Activated CD4-positive, CD25-positive, alpha-beta regulatory T cell treated with anti-CD3 and anti-CD28 coated beads, Interleukin-2, amount 50 U/mL, for 72 hours (primary cell): ENCODE measurements around the gene RGS8.

Experiments
- DNase-seq: peaks from one replicate; pipeline ENCODE4 v3.0.0; 2021

RGS8 gene, protein sequence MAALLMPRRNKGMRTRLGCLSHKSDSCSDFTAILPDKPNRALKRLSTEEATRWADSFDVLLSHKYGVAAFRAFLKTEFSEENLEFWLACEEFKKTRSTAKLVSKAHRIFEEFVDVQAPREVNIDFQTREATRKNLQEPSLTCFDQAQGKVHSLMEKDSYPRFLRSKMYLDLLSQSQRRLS

DNA sequence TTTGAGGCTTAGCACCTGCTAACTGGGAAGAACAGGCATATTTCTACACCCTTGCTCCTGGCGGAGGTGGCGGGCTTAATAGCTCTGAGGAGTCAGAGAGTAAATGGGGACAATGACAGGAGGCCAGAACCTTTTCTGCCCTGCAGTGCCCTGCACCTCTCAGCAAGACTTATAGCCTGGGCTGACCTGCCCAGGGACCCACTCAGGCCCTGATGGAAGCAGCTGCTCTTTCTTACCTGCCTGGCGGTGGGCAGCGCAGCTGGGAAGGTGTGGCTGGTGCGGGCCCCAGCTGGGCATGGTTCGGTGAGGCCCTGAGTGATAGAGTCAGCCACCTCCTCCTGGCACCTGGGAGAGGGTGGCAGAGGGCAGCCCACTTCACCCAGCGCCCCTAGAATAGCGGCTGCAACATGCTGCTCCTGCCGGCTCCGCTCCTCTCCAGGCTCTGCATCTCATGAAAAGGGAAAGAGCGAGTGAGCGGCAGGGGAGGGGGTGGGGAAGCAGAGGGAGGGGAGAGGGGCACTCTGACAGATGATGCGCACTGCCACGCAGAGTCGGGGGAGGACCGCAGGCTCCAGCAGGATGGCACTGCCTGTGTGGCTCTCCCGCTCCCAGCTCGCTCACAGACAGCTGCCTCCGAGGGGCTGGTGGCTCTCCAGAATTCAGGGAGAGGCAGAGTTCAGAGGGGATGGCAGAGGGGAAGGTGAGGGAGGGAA is at the start of gene RGS8:
Gene RGS8, minus strand, starts transcription at position 472 of the 713 bp plus-strand sequence. CDS start 14,938 bp downstream, outside the sequence.
- no peak for DNase-seq

DNA sequence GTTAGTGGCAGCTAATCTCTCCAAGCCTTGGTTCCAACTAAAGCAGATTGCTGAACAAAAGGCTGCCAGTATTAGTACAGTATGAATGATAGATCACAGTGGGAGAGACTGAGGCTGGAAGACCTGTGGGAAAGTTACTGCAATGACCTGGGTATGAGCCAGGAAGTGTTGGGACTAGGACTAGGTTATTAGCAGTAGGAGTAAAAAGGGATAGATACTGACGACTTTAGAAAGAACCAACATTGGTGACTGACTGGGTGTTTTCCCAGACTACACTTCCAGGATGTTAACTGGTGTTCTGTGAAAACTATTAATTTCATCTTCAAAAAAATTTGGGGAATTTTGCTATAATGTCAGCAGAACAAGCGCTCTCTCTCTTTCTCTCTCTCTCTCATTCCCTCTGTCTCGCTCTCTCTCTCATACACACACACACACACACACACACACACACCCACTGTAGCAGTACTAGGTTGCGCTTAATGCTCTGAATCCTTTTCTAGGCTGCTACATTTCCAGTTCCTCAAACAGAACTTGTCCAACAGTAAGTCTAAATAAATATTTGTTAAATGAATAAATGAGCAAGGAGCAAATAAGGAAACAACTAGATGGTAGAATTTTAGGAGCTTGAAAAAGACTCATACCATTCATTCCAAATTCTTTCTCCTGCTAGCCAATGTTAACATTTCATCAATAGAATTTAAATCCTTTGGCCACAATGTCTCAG is 47.6 kb upstream of the RGS8 start:
- DNase-seq = no peak

DNA sequence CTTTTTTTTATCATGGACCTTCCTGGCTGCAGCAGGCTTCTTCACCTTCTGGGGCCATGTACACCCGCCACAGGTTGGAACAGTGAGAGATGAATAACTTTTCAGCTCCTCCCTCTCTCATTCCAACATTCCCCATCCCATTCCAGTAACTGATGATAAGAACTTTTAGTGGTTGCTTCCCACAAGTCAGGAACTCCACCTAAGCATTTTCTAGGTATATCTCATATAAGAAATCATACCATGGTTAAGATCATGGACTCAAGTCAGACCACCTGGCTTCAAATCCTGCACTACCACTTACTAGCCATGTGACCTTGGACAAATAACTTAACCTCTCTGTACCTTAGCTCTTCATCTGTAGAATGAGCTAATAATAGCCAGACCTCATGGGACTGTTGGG is 42.5 kb upstream of the RGS8 start:
- DNase-seq = no peak

DNA sequence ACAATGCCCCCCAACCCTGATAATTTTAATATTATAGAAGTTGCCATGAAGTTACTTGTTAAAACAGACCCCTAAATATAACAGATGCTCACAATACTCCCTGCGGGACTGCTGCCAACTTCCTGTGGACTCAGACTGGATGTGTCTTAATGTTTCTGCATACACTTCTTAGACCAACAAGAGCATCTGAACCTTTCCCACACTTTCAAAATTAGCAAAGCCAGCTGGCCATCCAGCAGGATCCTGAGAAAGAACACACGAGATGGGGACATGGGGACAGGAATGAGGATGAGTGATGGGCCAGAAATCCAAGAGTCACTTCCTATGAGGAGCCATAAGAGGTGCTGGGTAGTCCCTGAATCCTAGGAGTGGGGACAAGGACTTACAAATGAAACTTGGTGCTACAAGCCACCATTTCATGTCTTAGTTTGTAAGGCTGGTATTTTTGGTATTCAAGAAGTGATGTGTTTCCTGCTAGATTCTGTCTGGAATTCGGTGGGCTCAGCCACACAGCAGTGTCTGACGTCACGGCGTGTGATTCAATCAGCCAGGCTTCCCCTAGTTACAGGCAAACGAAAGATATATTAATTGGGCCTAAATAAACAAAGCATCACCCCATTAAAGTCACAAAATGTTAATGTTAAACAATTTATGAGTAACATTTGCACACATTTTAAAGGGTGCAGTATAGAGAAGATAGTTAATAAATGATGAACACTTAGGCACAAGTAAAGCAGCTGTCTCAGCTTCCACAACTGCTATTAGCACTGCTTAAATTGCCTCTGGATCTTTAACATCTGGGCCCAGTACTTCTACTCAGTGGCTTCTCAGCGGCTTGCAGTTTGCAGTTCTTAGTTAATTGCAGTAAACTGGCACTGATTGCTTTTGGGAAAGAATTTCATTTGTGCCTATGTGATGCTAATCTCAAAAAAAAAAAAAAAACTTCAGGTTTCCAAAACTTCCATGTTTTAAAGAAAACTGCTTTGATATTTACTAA is 41.2 kb upstream of the RGS8 start:
- DNase-seq = no peak

DNA sequence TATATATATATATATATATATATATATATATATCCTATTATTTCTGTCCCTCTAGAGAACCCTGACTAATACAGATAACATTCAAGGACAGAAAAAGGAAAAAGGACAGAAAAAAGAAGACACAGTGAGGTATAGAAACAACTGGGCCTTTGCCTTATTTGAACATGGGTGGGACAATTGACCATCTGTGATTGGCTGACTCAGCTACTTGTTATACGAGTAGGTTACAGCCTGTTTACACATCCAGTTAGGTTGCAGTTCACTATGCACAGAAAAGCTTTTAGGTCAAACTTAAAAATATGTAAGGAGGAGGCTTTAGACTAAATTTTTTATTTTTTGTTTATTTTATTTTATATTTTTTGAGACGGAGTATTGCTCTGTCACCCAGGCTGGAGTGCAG is 39.8 kb upstream of the RGS8 start:
- DNase-seq = no peak

DNA sequence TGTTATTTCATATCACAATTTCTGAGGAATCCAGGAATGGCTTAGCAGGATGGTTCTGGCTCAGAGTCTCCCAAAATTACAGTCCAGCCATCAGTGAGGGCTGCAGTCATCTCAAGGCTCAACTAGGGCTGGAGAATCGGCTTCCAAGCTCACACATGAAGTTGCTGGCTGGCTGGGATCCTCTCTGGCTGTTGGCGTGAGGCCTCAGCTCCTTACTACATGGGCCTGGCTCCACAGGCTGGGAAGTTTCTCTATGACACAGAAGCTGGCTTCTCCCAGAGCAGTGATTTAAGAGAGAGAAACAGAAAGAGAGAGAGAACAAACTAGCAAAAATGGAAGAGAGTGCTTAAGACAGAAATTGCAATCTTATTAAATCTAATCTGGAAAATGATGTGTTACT is 38.8 kb upstream of the RGS8 start:
- DNase-seq = no peak

DNA sequence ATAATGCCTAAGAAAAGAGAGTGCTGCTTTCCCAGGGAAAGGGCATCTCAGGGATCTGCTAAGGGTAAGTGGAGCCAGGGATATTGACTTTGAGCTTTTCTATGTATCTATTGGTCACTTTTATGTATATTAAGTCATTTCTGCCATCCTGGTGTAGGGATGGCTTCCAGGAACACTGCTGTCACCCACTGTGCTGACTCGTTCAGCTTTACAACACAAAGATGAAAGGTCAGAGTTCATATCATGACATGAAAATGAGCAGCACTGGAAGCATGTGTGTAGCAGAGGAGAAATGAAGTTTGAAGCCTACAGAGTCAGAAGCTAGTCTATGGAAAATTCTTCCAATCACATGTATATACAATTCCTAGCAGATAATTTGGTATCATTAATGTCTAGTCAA is 37.1 kb upstream of the RGS8 start:
- DNase-seq = no peak

DNA sequence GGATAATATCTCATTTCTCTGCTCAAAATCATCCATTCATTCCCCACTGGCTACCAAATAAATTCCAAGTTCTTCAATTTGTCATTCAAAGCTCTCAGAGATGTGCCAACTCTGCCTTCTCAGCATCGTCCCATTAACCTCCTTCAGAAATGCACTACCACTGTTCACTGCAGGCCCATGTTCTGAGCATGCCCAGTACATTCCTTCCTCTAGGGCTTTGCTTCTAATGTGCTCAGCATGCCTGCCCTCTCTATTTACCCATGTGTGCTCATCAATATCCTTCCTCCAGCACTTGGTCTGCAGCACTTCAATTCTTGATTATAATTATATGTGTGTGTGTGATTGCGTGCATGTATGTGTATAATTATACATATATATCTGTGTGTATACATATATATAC is 36.1 kb upstream of the RGS8 start:
- DNase-seq = no peak

DNA sequence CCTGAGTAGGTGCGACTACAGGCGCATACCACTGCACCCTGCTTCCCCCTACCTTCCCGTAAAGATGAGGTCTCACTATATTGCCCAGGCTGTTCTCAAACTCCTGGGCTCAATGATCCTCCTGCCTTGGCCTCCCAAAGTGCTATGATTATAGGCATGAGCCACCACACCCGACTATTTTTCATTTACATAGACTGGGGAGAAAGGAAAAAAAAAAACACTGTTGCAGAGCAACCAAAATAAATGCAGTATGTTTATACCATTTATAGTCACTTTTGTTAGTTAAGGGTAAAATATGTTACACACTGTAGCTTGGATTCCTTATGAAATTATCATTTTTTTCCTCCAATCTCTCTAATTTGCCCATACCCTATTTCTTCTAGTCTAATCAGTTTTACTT is 35.2 kb upstream of the RGS8 start:
- no peak for DNase-seq

DNA sequence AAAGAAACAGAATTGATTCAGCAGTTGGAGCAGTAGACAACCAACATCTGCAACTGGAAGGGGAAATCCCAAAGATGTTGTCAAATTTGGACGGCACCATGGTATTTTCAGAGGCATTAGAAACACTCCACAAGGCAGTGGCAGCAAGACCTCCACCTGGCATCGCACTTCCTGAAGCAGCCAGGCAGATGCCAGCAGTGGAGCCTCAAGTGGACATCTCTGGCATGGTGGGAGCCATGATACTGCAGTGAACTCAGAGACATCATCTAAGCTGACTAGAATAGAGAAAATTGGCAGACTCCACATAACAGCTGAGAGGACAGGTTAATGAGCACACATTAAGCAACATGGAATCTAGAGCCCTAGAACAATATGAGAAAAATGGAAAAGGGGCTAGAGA is 33.9 kb upstream of the RGS8 start:
- no peak for DNase-seq

DNA sequence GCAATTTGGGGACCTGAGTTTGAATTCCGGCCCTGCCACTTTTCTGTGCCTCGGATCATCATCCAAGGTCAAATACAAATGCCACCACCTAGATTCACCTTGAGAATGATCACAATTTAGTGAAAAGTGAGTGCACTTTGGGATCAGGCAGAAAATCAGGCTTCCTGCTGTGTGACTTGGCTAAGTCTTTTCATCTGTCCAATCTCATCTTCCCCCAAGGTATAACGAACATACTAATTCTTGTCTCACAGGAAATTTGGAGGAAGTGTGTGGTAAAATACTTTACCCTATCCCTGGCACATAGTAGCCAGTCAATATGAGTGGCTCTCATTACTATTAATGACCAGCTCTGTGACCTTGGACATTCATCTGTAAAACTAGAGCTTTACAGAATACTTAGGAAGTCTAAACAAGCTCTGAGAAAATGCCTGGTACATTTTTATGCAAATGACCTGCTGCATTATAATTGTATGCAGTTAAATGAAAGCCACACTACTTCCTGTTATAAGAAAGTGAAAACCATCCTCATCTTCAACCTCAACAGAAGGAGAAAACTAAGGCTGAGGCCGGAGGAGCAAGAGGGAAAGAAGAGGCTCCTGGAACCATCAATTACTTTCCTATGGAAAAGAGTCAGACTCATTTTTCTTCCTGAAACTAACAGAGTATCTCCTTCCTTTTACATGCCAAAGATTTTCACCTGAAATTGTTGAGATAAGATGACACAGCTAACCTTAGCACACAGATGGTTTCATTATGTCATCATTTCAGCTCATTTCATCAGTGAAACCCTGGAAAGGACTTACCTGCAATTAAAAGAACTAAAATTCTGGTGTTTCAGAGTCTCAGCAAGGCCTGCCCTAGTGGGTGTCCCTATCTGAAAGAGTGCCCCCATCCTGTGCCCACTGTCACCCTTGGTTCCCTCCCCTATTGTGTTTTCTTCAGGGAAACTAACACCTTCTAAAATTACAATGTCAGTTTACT is 32.6 kb upstream of the RGS8 start:
- DNase-seq = no peak

DNA sequence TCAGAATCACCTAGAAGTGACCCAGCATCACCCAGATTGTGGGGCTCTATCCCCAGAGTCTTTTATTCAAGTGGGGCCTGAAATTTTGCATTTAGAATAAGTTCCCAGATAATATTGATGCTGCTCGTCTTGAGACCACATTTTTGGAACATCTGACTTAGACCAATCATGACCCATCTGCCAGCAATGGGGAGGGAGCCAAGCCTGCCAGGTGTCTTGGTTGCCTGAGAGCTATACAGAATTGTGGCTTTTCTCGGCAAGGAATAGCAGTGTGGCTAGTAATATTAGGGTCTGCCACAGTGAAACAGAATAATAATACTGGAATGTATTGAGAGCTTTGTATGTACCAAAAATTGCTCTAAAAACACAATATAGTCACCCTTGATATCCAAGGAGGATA is 31.1 kb upstream of the RGS8 start:
- DNase-seq = no peak

DNA sequence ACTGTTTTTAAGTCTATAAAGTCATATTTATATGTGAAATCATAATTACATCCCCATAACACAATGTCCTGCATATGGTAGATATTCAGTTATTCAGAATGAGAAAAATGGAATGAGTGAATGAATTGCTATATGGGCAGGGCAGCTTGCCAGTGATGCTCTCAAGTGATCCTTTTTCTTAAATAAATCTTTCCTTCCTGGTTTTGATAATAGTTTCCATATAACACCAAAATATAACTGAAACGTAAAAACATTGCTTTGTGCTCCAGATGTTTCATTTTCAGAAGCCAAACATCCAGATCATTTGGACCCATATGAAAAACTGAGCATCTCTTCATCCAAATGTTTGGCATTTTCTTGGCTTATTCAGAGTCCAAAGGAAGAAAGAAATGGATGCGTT is 30.2 kb upstream of the RGS8 start:
- DNase-seq = no peak

DNA sequence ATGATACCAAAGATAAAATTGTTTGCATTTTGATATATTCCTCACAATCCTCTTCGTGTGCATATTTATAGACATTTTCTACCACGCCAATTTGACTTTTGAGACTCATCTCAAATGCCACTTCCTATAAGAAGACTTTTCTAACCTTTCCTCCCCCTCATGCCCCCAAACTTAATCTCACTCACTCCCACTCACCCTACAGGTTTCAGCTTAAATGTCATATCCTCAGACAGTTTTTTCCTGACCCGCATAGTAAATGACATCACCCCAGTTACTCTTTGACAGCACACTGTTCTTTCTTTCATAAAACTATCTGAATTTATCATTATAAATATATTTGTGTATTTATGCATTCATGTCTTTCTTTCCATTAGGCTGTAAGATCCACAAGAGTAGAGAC is 29.6 kb upstream of the RGS8 start:
- no peak for DNase-seq

DNA sequence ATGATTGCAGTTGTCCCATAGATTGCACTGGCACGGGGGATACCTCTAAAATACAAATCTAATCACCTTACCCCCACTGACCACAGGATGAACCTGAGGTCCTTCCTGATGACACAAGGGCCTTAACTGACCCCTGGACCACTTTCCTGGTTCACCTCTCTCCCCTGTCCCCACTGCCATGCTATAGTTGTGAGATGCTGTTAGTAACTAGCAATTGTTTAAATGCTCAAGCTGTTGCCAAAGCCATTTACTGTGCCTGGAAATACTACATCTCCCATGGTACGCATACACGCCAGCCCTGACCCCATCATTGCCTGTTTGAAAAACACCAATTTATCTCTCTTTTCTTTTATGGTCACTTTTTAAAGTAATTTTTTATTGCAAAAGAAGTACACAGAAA is 29.1 kb upstream of the RGS8 start:
- no peak for DNase-seq

DNA sequence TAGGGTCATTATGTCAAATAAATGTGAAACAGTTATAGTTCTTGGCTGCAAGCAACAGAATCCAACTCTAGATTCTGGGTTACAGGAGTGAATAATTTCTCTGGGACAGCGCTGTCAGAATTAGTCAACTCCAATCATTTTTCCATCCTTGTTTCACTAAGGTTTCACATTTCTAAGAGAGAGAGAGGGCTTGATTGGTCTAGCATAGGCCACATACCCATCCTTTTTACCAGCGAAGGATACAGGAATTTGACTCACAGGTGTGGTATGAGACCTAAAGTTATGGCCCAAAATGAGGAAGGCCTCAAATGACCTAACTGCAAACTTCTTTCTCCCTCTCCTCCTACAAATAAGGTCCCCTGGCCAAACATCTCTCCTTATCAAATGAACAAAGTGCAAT is 25.5 kb upstream of the RGS8 start:
- DNase-seq = no peak

DNA sequence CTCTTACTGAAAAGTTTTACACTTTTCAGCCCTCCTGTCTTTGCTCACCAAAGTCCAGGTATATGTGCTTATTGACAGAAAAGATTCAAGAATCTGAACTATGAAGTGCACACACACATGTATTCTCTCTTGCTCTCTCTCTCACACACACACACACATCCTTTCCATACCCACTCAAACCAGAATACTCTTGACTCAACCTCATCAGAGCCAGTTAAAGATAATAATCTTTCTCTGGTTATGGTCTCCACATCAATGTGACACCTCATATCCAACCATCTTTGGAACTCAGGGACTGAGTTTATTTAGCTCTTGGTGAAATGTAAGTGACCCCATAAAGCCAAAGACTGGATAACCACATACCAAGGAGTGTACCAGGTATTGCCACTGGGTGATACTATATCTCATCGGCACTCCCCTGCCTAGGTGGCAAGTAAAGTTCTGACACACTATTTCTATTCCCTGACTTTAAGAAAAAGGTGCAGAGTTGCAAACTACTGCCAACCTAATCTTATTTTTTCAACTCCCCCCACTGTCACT is 24.9 kb upstream of the RGS8 start:
- DNase-seq = no peak

DNA sequence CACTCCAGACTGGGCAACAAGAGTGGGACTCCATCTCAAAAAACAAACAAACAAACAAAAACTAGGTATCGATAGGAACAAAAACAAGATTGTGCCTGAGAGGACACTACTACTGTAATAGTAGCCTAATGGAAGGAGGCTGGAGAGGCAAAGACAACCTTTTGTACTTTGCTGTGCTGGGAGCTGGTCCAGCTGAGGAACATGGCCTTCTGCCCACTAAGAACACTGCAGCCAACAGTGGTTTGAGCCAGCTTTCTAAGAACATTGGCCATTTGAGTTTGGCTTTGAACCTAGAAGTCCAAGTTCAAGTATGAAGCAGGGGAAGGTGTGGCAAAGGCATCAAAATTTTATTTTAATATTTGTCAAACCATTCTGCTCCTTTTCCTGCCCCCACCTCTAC is 22.7 kb upstream of the RGS8 start:
- DNase-seq = no peak

DNA sequence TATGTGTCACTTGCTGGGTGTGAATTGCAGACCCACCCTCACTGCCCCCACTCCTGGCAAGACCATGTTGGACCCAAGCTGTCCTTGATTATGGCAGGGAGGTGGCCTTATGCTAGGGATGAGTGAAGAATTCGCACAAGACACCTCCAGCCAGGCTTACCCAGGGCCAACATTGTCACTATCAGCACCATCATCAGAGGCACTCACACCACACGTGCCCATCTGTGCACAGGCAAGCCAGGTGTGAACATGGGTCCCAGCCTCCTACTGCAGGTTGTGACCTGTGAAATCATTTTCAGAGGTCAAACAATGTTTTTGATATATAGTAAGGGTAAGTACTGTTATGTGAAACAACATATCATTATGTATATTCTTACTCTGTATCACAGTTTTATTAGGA is 20.3 kb upstream of the RGS8 start:
- DNase-seq = no peak

DNA sequence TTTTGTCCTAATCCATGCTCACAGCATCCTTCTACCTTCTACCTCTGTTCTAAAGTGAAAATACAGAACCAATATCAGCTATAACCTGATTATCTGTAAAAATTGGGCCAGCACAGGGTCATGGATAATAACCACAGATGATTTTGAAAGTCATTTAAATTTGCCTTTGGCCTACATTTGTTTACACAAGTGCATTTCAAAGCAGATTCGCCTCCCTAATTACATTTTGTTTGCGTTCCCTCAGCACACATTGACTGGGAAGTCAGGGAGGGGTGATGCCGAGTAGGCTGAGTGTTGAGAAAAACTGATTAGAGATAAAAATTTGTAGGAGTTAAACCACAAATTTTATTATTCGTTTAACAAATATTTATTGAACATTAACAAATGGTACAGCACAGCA is 19.2 kb upstream of the RGS8 start:
- DNase-seq = no peak

DNA sequence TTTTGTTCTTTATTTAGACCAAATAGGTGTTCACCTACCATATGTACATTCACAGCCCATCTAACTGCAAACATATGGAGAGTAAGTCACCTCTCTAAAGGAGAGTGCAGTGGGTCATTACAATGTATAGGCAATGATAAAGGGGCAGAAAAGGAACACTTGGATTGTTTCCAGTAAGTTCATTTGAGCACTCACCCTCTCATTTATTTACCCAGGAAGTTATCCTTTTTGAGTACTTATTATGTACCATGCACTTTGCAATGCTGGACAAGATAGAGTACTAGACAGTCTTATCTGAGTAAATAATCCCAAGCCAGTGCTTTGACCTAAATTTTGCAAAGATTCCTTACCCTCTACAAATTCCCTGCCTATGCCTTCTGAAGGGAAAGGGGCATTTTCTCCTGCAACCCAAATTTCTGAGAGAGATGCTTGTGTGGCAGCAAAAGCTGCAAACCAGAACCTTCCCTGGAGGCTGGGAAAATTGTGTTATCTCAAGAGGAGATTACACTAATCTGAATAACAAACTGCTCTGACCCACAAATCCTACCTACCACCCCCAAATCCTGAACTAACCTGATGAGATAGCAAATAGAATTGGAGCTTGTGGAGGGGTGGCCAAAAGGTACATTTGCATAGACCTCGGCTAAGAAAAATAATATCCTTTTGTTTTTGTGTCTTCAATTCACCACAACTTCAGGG is 18.6 kb upstream of the RGS8 start:
- DNase-seq = no peak
